ENCODE data around the gene GGA3.

The GGA3 gene

GRCh38 chr17:75241996-75242460 lies 19.4 kb downstream of the GGA3 start:
- H3K4me3 ChIP-seq (ENCODE audit: low read depth, low read length), result no peak overlapping the region
- TF ChIP-seq, protein P1, sequence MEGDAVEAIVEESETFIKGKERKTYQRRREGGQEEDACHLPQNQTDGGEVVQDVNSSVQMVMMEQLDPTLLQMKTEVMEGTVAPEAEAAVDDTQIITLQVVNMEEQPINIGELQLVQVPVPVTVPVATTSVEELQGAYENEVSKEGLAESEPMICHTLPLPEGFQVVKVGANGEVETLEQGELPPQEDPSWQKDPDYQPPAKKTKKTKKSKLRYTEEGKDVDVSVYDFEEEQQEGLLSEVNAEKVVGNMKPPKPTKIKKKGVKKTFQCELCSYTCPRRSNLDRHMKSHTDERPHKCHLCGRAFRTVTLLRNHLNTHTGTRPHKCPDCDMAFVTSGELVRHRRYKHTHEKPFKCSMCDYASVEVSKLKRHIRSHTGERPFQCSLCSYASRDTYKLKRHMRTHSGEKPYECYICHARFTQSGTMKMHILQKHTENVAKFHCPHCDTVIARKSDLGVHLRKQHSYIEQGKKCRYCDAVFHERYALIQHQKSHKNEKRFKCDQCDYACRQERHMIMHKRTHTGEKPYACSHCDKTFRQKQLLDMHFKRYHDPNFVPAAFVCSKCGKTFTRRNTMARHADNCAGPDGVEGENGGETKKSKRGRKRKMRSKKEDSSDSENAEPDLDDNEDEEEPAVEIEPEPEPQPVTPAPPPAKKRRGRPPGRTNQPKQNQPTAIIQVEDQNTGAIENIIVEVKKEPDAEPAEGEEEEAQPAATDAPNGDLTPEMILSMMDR (conservative IDR thresholded peaks at IDR 0.05; ENCODE audit: low read depth, low read length), result no peak
- no peak for DNase-seq (ENCODE audit: low read depth)

GRCh38 chr17:75241502-75241901 lies 19.9 kb downstream of the GGA3 start:
- no peak overlapping the region for H3K4me3 ChIP-seq (ENCODE audit: low read depth, low read length)
- TF ChIP-seq, protein P1 (conservative IDR thresholded peaks at IDR 0.05; ENCODE audit: low read depth, low read length), result no peak
- DNase-seq (ENCODE audit: low read depth), result no peak

GRCh38 chr17:75241143-75241430 lies 20.3 kb downstream of the GGA3 start:
- TF ChIP-seq, protein P1 (conservative IDR thresholded peaks at IDR 0.05; ENCODE audit: low read depth, low read length), result no peak
- no peak overlapping the region for H3K4me3 ChIP-seq (ENCODE audit: low read depth, low read length)
- DNase-seq (ENCODE audit: low read depth), result no peak

GRCh38 chr17:75240394-75241142 lies 20.8 kb downstream of the GGA3 start:
- peak; percentile 49 for DNase-seq (ENCODE audit: low read depth)
- TF ChIP-seq, protein P1 (conservative IDR thresholded peaks at IDR 0.05; ENCODE audit: low read depth, low read length), result peak; percentile 89
- H3K4me3 ChIP-seq (ENCODE audit: low read depth, low read length), result no peak overlapping the region

GRCh38 chr17:75239778-75240393 lies 21.5 kb downstream of the GGA3 start:
- no peak for DNase-seq (ENCODE audit: low read depth)
- no peak overlapping the region for H3K4me3 ChIP-seq (ENCODE audit: low read depth, low read length)
- TF ChIP-seq, protein P1 (conservative IDR thresholded peaks at IDR 0.05; ENCODE audit: low read depth, low read length), result no peak

DNA sequence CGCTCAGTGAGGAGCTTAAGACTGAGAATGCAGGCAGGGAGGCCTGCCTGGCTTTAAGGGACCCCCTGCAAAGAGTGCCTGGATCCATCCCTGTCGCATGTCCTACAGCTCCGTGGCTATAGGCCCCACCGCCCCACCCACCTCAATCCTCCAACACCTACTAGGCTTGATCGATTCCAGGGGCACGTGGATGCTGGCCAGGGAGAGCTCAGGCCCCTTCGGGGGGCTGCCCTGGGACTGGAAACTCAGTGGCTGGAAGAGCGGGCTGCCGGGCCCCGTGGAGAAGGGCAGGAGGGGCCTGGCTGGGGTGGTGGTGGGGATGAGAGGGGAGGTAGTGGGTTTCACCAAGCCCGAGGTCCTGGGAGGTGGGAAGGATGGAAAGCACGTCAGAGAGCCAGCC lies 22.2 kb downstream of the GGA3 start:
- no peak for DNase-seq (ENCODE audit: low read depth)
- TF ChIP-seq, protein P1 (conservative IDR thresholded peaks at IDR 0.05; ENCODE audit: low read depth, low read length), result no peak

More for the DNA sequence above, 22.2 kb downstream of the GGA3 start:
- no peak overlapping the region for H3K4me3 ChIP-seq (ENCODE audit: low read depth, low read length)
